DND-41 (cell line): ENCODE results near the gene GRK6.

Experiments
- ATAC-seq: fragments of 200-7000 bp; cut with Tn5 transposase; 3 replicates; pipeline ENCODE4 v1.9.1; 2021; ENCODE audit warnings: low read depth; ENCODE audit not compliant: insufficient read depth
- DNase-seq: peaks from one replicate; pipeline ENCODE4 v3.0.0-alpha.2; 2020
- H2AFZ ChIP-seq: 2 replicates; pipeline ENCODE4 v1.6.0; 2012; ENCODE audit warnings: low read depth, low read length
- H3K27ac ChIP-seq: 2 replicates; pipeline ENCODE4 v1.5.1; 2012; ENCODE audit warnings: low read length, inconsistent platforms
- H3K27me3 ChIP-seq: fragments of 200-600 bp; sonication (generic); 2 replicates; pipeline ENCODE4 v1.6.0; 2012; ENCODE audit warnings: low read length, mild to moderate bottlenecking, inconsistent platforms; ENCODE audit not compliant: insufficient read depth, poor library complexity
- H3K36me3 ChIP-seq: 2 replicates; pipeline ENCODE4 v1.5.1; 2012; ENCODE audit warnings: low read length, inconsistent platforms; ENCODE audit not compliant: insufficient read depth
- H3K4me1 ChIP-seq: 2 replicates; pipeline ENCODE4 v1.5.1; 2012; ENCODE audit warnings: mild to moderate bottlenecking, low read length; ENCODE audit not compliant: insufficient read depth
- H3K4me2 ChIP-seq: 2 replicates; pipeline ENCODE4 v1.6.0; 2012; ENCODE audit warnings: mild to moderate bottlenecking, moderate library complexity, low read length, inconsistent platforms; ENCODE audit not compliant: insufficient read depth
- H3K4me3 ChIP-seq, 2 experiments: fragments of 200-600 bp in 1 of 2; shearing (Covaris generic) in 1 of 2; 2 replicates each; pipeline ENCODE4 v1.5.1; 2012 to 2016; ENCODE audit warnings: inconsistent platforms in 2 of 2, low read length in 2 of 2, mild to moderate bottlenecking in 2 of 2, low read depth in 1 of 2, moderate library complexity in 1 of 2
- H3K79me2 ChIP-seq: 2 replicates; pipeline ENCODE4 v1.6.0; 2012; ENCODE audit warnings: low read length, inconsistent platforms; ENCODE audit not compliant: insufficient read depth
- H3K9ac ChIP-seq: 2 replicates; pipeline ENCODE4 v1.6.0; 2012; ENCODE audit warnings: low read depth, mild to moderate bottlenecking, inconsistent platforms, low read length, moderate library complexity
- H3K9me3 ChIP-seq: 2 replicates; pipeline ENCODE4 v1.5.1; 2012; ENCODE audit warnings: low read length, moderate library complexity, mild to moderate bottlenecking, inconsistent platforms; ENCODE audit not compliant: insufficient read depth, severe bottlenecking
- H4K20me1 ChIP-seq: 2 replicates; pipeline ENCODE4 v1.6.0; 2012; ENCODE audit warnings: low read length; ENCODE audit not compliant: insufficient read depth
- EZH2 ChIP-seq: IDR thresholded peaks from 3 replicates; pipeline ENCODE4 v1.6.1; 2012; ENCODE audit warnings: borderline replicate concordance, low read depth, mild to moderate bottlenecking, moderate library complexity, low read length, inconsistent platforms; ENCODE audit not compliant: severe bottlenecking
- TF ChIP-seq, protein P1 (sequence below): IDR thresholded peaks from 2 replicates; pipeline ENCODE4 v1.5.1; 2012; ENCODE audit warnings: borderline replicate concordance, low read length, moderate library complexity, mild to moderate bottlenecking; ENCODE audit not compliant: poor library complexity, severe bottlenecking; ENCODE audit errors: extremely low read depth

GRK6 gene

GRCh38 chr5:177468685-177469628, 42.5 kb downstream of the GRK6 start:
- peaks cover 34% of the 10 kb centered on the region for H3K79me2 ChIP-seq
- no peak overlapping the region for H3K4me2 ChIP-seq
- peaks cover under 1% of the 10 kb centered on the region for H3K27me3 ChIP-seq
- no peak for ATAC-seq
- TF ChIP-seq EZH2 = no peak
- TF ChIP-seq, protein P1, sequence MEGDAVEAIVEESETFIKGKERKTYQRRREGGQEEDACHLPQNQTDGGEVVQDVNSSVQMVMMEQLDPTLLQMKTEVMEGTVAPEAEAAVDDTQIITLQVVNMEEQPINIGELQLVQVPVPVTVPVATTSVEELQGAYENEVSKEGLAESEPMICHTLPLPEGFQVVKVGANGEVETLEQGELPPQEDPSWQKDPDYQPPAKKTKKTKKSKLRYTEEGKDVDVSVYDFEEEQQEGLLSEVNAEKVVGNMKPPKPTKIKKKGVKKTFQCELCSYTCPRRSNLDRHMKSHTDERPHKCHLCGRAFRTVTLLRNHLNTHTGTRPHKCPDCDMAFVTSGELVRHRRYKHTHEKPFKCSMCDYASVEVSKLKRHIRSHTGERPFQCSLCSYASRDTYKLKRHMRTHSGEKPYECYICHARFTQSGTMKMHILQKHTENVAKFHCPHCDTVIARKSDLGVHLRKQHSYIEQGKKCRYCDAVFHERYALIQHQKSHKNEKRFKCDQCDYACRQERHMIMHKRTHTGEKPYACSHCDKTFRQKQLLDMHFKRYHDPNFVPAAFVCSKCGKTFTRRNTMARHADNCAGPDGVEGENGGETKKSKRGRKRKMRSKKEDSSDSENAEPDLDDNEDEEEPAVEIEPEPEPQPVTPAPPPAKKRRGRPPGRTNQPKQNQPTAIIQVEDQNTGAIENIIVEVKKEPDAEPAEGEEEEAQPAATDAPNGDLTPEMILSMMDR = no peak
- H3K9ac ChIP-seq = no peak overlapping the region
- H3K36me3 ChIP-seq = peaks cover 62% of the 10 kb centered on the region
- H3K4me1 ChIP-seq = peaks cover 22% of the 10 kb centered on the region
- H3K27ac ChIP-seq = no peak overlapping the region
- H3K4me3 ChIP-seq = no peak overlapping the region
- no peak for DNase-seq
- H2AFZ ChIP-seq = no peak overlapping the region
- H3K9me3 ChIP-seq = no peaks in the 10 kb centered on the region
- H4K20me1 ChIP-seq = peaks cover 47% of the 10 kb centered on the region

DNA sequence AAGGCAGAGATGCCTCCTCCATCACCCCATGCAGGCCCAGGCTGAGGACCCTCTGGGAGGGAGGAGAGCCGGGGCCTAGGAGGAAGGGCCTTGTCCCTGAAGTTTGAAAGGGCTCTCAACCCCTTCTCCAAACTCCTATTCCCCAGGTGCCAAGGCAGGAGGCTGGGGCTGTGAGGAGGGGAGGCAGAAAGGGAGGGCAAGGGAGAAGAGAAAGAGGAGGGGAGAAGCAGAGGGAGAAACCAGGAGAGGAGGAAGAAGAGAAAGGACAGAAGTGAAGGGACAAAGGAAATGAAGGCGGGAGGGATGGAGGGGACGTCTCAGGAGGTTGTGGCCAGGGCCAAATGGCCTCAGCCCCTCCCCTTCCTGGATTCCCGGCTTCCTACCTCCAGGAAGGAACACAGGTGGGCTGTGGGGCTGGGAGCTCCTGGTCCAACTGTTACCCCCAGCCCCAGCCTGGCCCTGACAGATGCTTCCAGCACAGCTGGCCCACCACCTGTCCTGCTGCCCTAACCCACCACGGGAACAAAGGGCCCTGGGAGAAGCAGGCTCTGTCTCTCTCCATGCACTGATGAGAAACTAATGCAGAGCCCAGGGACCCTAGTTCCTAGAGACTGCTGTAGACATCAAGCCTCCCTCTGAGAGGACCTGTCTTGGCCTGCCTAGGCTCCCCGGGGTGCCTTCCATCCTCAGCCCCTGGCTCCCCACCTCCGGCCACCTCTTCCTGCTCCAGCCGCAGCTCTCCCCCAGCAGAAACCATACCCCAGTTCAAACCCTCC, 43.5 kb downstream of the GRK6 start:
- H3K27ac ChIP-seq = no peak overlapping the region
- TF ChIP-seq, protein P1 = no peak
- TF ChIP-seq EZH2 = no peak
- no peak overlapping the region for H3K4me3 ChIP-seq
- peaks cover 5% of the 10 kb centered on the region for H3K27me3 ChIP-seq
- no peak overlapping the region for H3K4me2 ChIP-seq
- H3K79me2 ChIP-seq = peaks cover 34% of the 10 kb centered on the region
- no peak for ATAC-seq
- H4K20me1 ChIP-seq = peaks cover 57% of the 10 kb centered on the region
- DNase-seq = no peak
- H3K9ac ChIP-seq = no peak overlapping the region
- H3K9me3 ChIP-seq = no peaks in the 10 kb centered on the region
- H3K4me1 ChIP-seq = peaks cover 24% of the 10 kb centered on the region
- peaks cover 62% of the 10 kb centered on the region for H3K36me3 ChIP-seq
- H2AFZ ChIP-seq = no peak overlapping the region

GRCh38 chr5:177470759-177471536, 44.5 kb downstream of the GRK6 start:
- H3K36me3 ChIP-seq = peaks cover 52% of the 10 kb centered on the region

More at GRCh38 chr5:177470759-177471536, 44.5 kb downstream of the GRK6 start:
- no peaks in the 10 kb centered on the region for H3K9me3 ChIP-seq
- H3K4me1 ChIP-seq = peaks cover 24% of the 10 kb centered on the region
- peak overlapping the region; percentile 96 for H3K4me2 ChIP-seq
- ATAC-seq = no peak
- no peak overlapping the region for H3K4me3 ChIP-seq
- H2AFZ ChIP-seq = no peak overlapping the region
- H3K27ac ChIP-seq = no peak overlapping the region
- H3K27me3 ChIP-seq = peaks cover 5% of the 10 kb centered on the region
- TF ChIP-seq EZH2 = no peak
- TF ChIP-seq, protein P1 = no peak
- H3K9ac ChIP-seq = no peak overlapping the region
- peaks cover 34% of the 10 kb centered on the region for H3K79me2 ChIP-seq
- no peak for DNase-seq
- H4K20me1 ChIP-seq = peaks cover 57% of the 10 kb centered on the region
